ENCODE data around the gene KIF26B.
"Not testable (repeated sequence)": the region's sequence is repeated elsewhere in the genome, so short reads cannot be mapped to it uniquely, and the experiment has no call there.

KIF26B gene

GRCh38 chr1:245648749-245649522 is 494.2 kb downstream of the KIF26B start:
- DNase-seq (ENCODE audit: low read depth in 2 of 2) = no peak

DNA sequence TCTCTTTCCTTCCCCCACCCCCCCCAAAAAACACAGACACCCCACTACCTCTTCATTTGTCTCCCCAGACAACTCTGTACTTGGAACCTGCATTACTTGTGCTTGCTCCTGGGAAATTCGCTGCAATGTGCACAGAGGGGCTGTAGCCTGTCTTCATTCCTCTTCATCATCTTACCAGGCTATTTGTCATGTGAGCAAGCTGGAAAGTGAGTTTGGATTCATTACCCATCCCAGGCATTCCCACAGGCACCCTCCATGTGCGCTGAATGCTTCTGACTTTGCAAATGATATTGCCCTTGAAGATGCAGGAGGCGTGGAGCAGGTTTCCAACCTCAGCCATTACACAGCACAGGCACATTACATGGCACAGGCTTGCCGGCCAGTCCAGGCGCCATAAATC is 494.9 kb downstream of the KIF26B start:
- DNase-seq (ENCODE audit: low read depth in 2 of 2) = no peak

DNA sequence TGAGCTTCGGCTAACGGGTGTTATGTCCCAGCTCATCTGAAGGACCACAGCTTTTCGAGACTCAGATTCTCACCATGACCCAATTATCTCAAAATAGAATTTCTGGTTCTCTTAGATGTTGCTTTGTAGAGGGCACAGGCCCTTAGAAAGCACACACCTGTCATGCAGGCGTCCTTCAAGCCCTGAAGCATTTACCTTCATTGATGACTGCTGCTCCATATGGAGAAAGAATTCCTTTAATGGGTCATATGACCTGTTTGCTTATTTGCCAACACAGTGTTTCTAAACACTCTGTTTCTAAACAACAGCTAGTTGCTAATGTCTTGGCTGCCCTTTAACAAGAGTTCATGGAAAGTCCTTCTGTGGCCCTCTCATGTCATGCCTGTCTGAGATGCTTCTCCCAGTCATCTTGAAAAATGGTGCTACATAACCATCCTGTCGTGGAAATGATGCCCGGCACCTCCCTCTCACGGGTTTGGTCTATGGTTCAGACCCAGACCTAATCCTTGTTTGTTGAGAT is 495.7 kb downstream of the KIF26B start:
- DNase-seq (ENCODE audit: low read depth in 2 of 2) = no peak

GRCh38 chr1:245651093-245651492 is 496.3 kb downstream of the KIF26B start:
- DNase-seq (ENCODE audit: low read depth in 2 of 2) = no peak

GRCh38 chr1:245652116-245652515 is 497.3 kb downstream of the KIF26B start:
- DNase-seq (ENCODE audit: low read depth in 2 of 2) = no peak

DNA sequence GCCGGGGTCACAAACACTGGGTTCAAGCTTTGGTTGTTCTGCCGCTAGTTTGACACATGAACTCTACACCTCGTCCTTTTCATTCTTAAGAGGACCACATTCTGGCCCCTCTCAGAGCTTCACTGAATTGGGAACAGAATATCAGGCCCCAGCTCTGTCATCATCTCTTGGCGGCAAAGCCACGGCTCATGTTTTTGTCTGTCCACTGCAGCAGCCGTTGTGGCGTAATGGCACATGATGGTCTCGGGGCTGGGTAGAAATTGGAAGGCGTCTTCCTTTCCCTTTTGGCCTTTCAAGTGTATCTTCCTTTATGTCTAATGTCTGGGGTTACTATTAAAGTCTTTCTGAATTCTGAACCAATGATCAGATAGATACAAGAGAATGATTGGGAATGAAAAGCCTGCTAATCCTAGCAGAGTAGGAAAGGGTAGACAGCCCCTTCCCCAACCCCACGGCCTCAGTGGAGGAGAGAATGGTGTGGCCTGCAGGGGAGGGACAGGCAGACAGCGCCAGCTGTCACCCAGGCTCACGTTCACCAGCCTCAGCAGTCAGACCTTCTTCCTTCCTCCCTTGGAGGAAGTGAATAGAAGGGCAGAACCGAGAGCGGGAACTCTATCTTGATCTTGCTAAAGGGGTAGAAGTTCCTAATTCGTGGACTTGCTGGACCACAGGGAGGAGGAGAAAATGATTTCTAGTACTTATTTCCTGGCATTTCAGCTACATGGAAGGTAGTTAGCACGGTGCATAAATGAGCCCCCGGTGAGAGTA is 498.1 kb downstream of the KIF26B start:
- DNase-seq (ENCODE audit: low read depth in 2 of 2) = no peak

GRCh38 chr1:245654460-245655050 is 499.8 kb downstream of the KIF26B start:
- no peak for DNase-seq (ENCODE audit: low read depth in 2 of 2)

- no peak for DNase-seq (ENCODE audit: low read depth in 2 of 2)
Observed at GRCh38 chr1:245656189-245656717, 501.5 kb downstream of the KIF26B start.

DNA sequence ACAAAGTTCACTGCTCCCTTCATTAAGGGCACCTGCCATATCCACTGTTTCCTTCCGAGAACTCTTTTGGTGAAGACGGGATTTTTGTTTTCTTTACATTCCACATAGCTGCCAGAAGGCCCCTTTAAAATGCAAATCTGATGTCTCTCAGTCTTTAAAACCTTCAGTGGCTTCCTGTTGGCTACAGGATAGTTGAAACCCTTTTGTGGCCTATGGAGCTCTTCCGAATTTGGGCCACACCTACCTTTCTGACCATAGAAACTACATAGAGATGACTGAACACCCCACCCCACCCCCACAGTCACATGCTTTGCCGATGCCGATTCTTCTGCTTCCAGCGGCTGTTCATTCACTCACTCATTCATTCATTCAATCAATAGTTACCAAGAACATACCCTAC is 502.6 kb downstream of the KIF26B start:
- DNase-seq (ENCODE audit: low read depth in 2 of 2) = no peak

- no peak for DNase-seq (ENCODE audit: low read depth in 2 of 2)
Observed at GRCh38 chr1:245663373-245663772, 508.6 kb downstream of the KIF26B start.

DNA sequence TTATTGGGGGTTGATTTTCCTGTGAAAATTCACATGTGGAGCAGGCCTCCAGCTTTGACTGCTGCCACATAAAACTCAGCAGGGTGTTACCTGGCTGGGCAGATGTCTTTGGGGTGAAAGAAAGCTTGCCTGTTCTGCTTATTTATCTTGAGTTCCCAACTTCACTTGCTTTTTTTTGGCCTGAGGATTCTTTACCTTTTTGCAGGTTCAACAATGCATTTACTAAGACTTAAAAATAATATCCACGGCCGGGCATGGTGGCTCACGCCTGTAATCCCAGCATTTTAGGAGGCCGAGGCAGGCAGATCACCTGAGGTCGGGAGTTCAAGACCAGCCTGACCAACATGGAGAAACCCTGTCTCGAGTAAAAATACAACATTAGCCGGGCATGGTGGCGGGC is 509.1 kb downstream of the KIF26B start:
- no peak for DNase-seq (ENCODE audit: low read depth in 2 of 2)

DNA sequence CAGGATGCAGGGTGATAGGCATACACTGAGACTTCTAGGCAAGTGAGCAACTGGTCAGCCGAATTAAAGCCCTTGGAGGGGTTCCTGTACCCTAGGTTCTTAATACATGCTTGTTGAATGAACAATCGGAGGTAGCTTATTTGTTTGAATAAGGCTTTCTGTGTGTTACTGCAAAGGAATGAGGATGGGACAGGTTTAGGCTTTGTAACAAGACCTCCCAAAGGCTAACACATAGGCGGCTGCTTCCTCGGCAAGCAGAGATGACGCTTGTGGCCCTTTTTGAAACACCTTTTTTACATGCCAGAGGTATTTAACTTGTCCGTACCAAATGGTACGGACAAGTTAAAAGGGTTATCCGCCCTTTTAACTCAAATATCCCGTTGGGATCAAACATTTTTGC is 511.6 kb downstream of the KIF26B start:
- DNase-seq (ENCODE audit: low read depth in 2 of 2) = no peak

DNA sequence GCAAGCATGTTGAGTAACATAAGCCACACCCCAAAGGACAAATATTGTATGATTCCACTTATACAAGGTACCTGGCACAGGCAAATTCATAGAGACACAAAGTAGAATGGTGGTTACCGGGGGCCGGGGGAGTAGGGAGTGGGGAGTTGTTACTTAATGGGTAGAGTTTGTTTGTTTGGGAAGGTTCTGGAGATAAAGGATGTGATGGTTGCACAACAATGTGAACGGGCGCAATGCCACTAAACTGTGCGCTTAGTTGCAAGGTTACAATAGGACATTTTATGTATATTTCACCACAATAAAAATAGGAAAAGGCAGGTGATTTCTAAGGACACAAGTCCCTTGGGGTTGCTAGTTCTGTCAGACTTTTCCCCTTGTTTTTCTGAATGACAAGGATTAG is 516.6 kb downstream of the KIF26B start:
- DNase-seq (ENCODE audit: low read depth in 2 of 2) = no peak

GRCh38 chr1:245671966-245672767 is 517.4 kb downstream of the KIF26B start:
- DNase-seq (ENCODE audit: low read depth in 2 of 2) = no peak

DNA sequence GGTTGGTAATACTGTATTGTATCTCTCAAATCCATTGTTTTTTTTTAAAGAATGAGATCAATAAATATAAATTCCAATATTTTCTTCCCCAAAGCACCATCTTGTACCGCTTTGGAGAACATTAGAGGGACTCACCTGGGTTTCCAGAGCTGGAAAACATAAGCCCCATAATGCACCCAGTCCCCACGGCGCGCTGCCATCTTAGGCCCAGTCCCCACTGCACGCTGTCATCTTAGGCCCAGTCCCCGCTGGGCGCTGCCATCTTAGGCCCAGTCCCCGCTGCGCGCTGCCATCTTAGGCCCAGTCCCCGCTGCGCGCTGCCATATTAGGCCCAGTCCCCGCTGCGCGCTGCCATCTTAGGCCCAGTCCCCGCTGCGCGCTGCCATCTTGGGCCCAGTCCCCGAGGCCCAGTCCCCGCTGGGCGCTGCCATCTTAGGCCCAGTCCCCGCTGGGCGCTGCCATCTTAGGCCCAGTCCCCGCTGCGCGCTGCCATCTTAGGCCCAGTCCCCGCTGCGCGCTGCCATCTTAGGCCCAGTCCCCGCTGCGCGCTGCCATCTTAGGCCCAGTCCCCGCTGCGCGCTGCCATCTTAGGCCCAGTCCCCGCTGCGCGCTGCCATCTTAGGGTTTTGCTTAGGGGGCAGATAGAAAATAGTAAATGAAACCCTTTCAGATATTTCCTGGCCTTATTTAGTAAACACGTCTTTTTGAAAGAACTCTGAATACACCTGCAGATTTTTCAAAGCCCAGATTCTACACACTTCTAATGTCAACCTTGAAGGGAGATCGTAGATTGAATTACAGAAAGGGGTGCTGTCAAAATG is 518.3 kb downstream of the KIF26B start:
- DNase-seq (ENCODE audit: low read depth in 2 of 2) = not testable (repeated sequence)

DNA sequence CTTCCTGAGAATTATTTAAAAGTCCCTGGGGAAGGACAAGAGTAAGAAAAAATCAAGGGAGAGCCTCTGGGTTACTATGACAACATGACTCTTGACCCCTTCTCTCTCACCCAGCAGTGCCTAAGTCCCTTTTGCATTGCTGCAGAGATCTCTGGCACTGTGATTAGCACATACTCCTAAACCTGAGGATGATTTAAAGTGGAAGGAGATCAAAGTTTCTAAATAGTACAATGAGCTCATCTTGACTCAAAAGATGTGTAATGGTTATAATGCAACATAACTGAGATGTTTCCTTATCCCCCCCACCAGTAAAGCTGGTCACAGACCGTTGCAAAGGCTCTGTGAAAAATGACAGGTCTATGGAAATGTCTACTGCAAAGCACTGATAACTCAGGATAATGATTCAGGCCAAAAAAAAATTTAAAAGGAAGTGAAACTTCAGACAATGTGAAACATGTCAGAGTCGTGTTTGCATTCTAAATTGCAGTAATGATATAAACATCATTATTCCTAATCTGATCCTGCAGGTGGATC is 519.2 kb downstream of the KIF26B start:
- DNase-seq (ENCODE audit: low read depth in 2 of 2) = no peak

- DNase-seq (ENCODE audit: low read depth in 2 of 2) = no peak
Observed at GRCh38 chr1:245677461-245678240, 522.9 kb downstream of the KIF26B start.

DNA sequence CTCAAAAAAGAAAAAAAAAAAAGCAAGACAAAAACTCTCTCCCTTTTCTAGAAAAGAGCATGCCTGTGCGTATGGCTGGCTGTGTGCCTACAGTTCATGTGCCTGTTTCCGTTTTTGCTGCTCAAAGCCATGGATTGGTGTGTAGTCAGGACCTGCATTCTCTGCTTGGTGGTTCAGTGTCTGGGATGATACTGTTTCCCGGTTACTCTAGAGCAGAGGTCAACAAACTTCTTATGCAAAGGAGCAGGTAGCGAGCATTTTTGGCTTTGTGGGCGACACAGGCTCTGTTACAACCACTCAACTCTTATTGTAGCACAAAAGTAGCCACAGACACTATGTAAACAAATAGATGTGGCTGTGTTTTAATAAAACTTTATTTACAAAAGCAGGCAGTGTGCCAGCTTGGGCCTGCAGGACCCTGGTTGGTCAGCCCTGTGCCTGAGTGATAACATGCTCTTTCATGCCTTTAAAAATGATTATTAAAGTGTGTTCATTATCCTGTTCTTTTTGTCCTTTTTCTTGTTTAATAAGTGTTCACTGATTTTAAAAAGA is 524.2 kb downstream of the KIF26B start:
- DNase-seq (ENCODE audit: low read depth in 2 of 2) = no peak

Data from stimulated activated CD8-positive, alpha-beta memory T cell treated with anti-CD3 and anti-CD28 coated beads, Interleukin-7, amount 100 ng/mL, for 1 hour (primary cell).